Measurements from ENCODE around the gene SLC47A2. TPM values are rescaled to one million over a fixed set of nuclear protein-coding genes. Genes with fewer than 3 reads are reported as not detected.

SLC47A2 gene
- total RNA-seq, 2 donors from 2014 or later, result not detected

GRCh38 chr17:19729900-19730299 is 13.5 kb upstream of the SLC47A2 start:
- no peak for TF ChIP-seq CTCF (IDR thresholded peaks at IDR 0.05)
- Histone ChIP-seq H3K27me3 (replicated peaks; ENCODE audit: insufficient read depth) (no peaks in the 10 kb centered on the region), H3K36me3 (no peaks in the 10 kb centered on the region), H3K9me3 (no peaks in the 10 kb centered on the region), H3K4me3 (no peak overlapping the region), H3K4me1 (ENCODE audit: control insufficient read depth in 1 of 2, low read depth in 2 of 2) (peaks cover 17 to 34% of the 10 kb centered on the region in 2 donors), H3K27ac (no peak overlapping the region)
- no peak for DNase-seq (ENCODE audit: low spot score)
- no peak for ATAC-seq (ENCODE audit: insufficient number of reproducible peaks, low FRiP score, low read depth)

- ATAC-seq (ENCODE audit: insufficient number of reproducible peaks, low FRiP score, low read depth) (peak; percentile 37), DNase-seq (ENCODE audit: low spot score) (peak; percentile 40)
- H3K4me3 ChIP-seq, result no peak overlapping the region
- H3K9me3 ChIP-seq, result no peaks in the 10 kb centered on the region
- no peaks in the 10 kb centered on the region for H3K36me3 ChIP-seq
- peaks cover 20 to 44% of the 10 kb centered on the region in 2 donors for H3K4me1 ChIP-seq (ENCODE audit: control insufficient read depth in 1 of 2, low read depth in 2 of 2)
- H3K27ac ChIP-seq, result peak overlapping the region; percentile 78 to 84
- H3K27me3 ChIP-seq (replicated peaks; ENCODE audit: insufficient read depth), result no peaks in the 10 kb centered on the region
- TF ChIP-seq CTCF (IDR thresholded peaks at IDR 0.05), result no peak
Measured at GRCh38 chr17:19728084-19728495, 11.7 kb upstream of the SLC47A2 start.

- H3K27me3 ChIP-seq (replicated peaks; ENCODE audit: insufficient read depth), result no peaks in the 10 kb centered on the region
- no peaks in the 10 kb centered on the region for H3K36me3 ChIP-seq
- ATAC-seq (ENCODE audit: insufficient number of reproducible peaks, low FRiP score, low read depth) (peak; percentile 58), DNase-seq (ENCODE audit: low spot score) (peak; percentile 31)
- peak overlapping the region; percentile 78 to 84 for H3K27ac ChIP-seq
- H3K4me1 ChIP-seq (ENCODE audit: control insufficient read depth in 1 of 2, low read depth in 2 of 2), result peaks cover 20 to 44% of the 10 kb centered on the region in 2 donors
- H3K4me3 ChIP-seq, result no peak overlapping the region
- no peak for TF ChIP-seq CTCF (IDR thresholded peaks at IDR 0.05)
- no peaks in the 10 kb centered on the region for H3K9me3 ChIP-seq
Measured at GRCh38 chr17:19727501-19728078, 11.2 kb upstream of the SLC47A2 start.

- Histone ChIP-seq H3K27ac (peak overlapping the region; percentile 78 to 84), H3K4me3 (no peak overlapping the region), H3K4me1 (ENCODE audit: control insufficient read depth in 1 of 2, low read depth in 2 of 2) (peaks cover 20 to 44% of the 10 kb centered on the region in 2 donors), H3K36me3 (no peaks in the 10 kb centered on the region), H3K27me3 (replicated peaks; ENCODE audit: insufficient read depth) (no peaks in the 10 kb centered on the region), H3K9me3 (no peaks in the 10 kb centered on the region)
- DNase-seq (ENCODE audit: low spot score) (no peak), ATAC-seq (ENCODE audit: insufficient number of reproducible peaks, low FRiP score, low read depth) (no peak)
- TF ChIP-seq CTCF (IDR thresholded peaks at IDR 0.05), result no peak
Measured at GRCh38 chr17:19726631-19727376, 10.4 kb upstream of the SLC47A2 start.

GRCh38 chr17:19725486-19725885 is 9.1 kb upstream of the SLC47A2 start:
- Histone ChIP-seq H3K9me3 (no peaks in the 10 kb centered on the region), H3K36me3 (no peaks in the 10 kb centered on the region), H3K27ac (no peak overlapping the region), H3K4me3 (no peak overlapping the region), H3K27me3 (replicated peaks; ENCODE audit: insufficient read depth) (no peaks in the 10 kb centered on the region), H3K4me1 (ENCODE audit: control insufficient read depth in 1 of 2, low read depth in 2 of 2) (peaks cover 20 to 39% of the 10 kb centered on the region in 2 donors)
- TF ChIP-seq CTCF (IDR thresholded peaks at IDR 0.05), result no peak
- ATAC-seq (ENCODE audit: insufficient number of reproducible peaks, low FRiP score, low read depth), result no peak
- no peak for DNase-seq (ENCODE audit: low spot score)

Measured in thoracic aorta (tissue), 2 donors.